ENCODE results near the gene CD3D. TPM values are rescaled to one million over a fixed set of nuclear protein-coding genes. Genes with fewer than 3 reads are reported as not detected.
A peak's percentile ranks its signal among the peaks of the same experiment; 100 is the strongest.
"Not testable (repeated sequence)": the region's sequence is repeated elsewhere in the genome, so short reads cannot be mapped to it uniquely, and the experiment has no call there.

The CD3D gene
- total RNA-seq, 1 donor from 2014 or later, result not detected

- no peak for ATAC-seq
- intact Hi-C loops (cut with DNase I), result no loop called here
- DNase-seq (ENCODE audit: missing footprints), result no peak
Measured at GRCh38 chr11:118310271-118310670, 32.2 kb downstream of the CD3D start.

GRCh38 chr11:118308995-118309528 lies 33.4 kb downstream of the CD3D start:
- intact Hi-C loops (cut with DNase I); DNase-seq (ENCODE audit: missing footprints); ATAC-seq: not testable (repeated sequence)

GRCh38 chr11:118306556-118306955 lies 35.9 kb downstream of the CD3D start:
- intact Hi-C loops (cut with DNase I), result no loop called here
- no peak for ATAC-seq
- DNase-seq (ENCODE audit: missing footprints), result no peak

GRCh38 chr11:118305726-118306125 lies 36.8 kb downstream of the CD3D start:
- DNase-seq (ENCODE audit: missing footprints), result no peak
- intact Hi-C loops (cut with DNase I), result no loop called here
- ATAC-seq, result no peak

GRCh38 chr11:118304568-118305248 lies 37.8 kb downstream of the CD3D start, which contains the start of gene CD3E:
TSS of gene CD3E (plus strand) at chr11:118304730. CDS start at chr11:118304953, 223 bp downstream.
- DNase-seq (ENCODE audit: missing footprints), result no peak
- ATAC-seq, result no peak
- intact Hi-C loops (cut with DNase I), result no loop called here

- intact Hi-C loops (cut with DNase I), result no loop called here
- ATAC-seq (no peak), DNase-seq (ENCODE audit: missing footprints) (no peak)
Measured at GRCh38 chr11:118304227-118304567, 38.3 kb downstream of the CD3D start.

GRCh38 chr11:118301600-118302195 lies 40.8 kb downstream of the CD3D start:
- intact Hi-C loops (cut with DNase I), result no loop called here
- DNase-seq (ENCODE audit: missing footprints), result no peak
- no peak for ATAC-seq

- DNase-seq (ENCODE audit: missing footprints), result no peak
- intact Hi-C loops (cut with DNase I), result loop anchor here (5.0 to 10.0 kb wide), 2 partner anchors 59 to 191 kb away; partner anchors contain the start of gene UBE4A
- ATAC-seq, result no peak
Measured at GRCh38 chr11:118295815-118296454, 46.6 kb downstream of the CD3D start.

- no peak for DNase-seq (ENCODE audit: missing footprints)
- no peak for ATAC-seq
- intact Hi-C loops (cut with DNase I), result loop anchor here (5.0 to 10.0 kb wide), 2 partner anchors 60 to 192 kb away; partner anchors contain the start of gene UBE4A
Measured at GRCh38 chr11:118295199-118295598, 47.3 kb downstream of the CD3D start.

GRCh38 chr11:118294053-118294452 lies 48.5 kb downstream of the CD3D start:
- no peak for DNase-seq (ENCODE audit: missing footprints)
- ATAC-seq, result no peak
- intact Hi-C loops (cut with DNase I), result loop anchor here (10.0 kb wide), 1 partner anchor 61 kb away; the partner anchor contains the start of gene UBE4A

- ATAC-seq (no peak), DNase-seq (ENCODE audit: missing footprints) (no peak)
- intact Hi-C loops (cut with DNase I), result loop anchor here (1.0 to 10.0 kb wide), 2 partner anchors 63 to 146 kb away; partner anchors contain the start of gene UBE4A
Measured at GRCh38 chr11:118291477-118292135, 50.9 kb downstream of the CD3D start.

- ATAC-seq (peak; percentile 75), DNase-seq (ENCODE audit: missing footprints) (no peak)
- intact Hi-C loops (cut with DNase I), result loop anchor here (1.0 to 10.0 kb wide), 3 partner anchors 64 to 146 kb away; partner anchors contain the start of gene UBE4A
Measured at GRCh38 chr11:118290923-118291322, 51.6 kb downstream of the CD3D start.

GRCh38 chr11:118289401-118289800 lies 53.1 kb downstream of the CD3D start:
- intact Hi-C loops (cut with DNase I), result no loop called here

More at GRCh38 chr11:118289401-118289800, 53.1 kb downstream of the CD3D start:
- no peak for ATAC-seq
- DNase-seq (ENCODE audit: missing footprints), result no peak

Other genes with a start within 250 kb of the CD3D start
- 12.6 TPM for gene SCN4B, start 189.9 kb downstream of the CD3D start, total RNA-seq
- 18.3 TPM for gene SCN2B, start 166.1 kb downstream of the CD3D start, total RNA-seq
- gene JAML, start 117.7 kb downstream of the CD3D start, total RNA-seq, result 3.3 TPM
- 2.2 TPM for gene MPZL3, start 90.3 kb downstream of the CD3D start, total RNA-seq
- 11.4 TPM for gene MPZL2, start 78.4 kb downstream of the CD3D start, total RNA-seq
- gene CD3E, start 38.0 kb downstream of the CD3D start, total RNA-seq, result 0.70 TPM
- 0.78 TPM for gene CD3G, start 1.6 kb upstream of the CD3D start, total RNA-seq
- 32.0 TPM for gene UBE4A, start 16.9 kb upstream of the CD3D start, total RNA-seq
- gene ATP5MG, start 58.9 kb upstream of the CD3D start, total RNA-seq, result 762 TPM
- gene KMT2A, start 93.8 kb upstream of the CD3D start, total RNA-seq, result 24.3 TPM
- gene TTC36, start 184.8 kb upstream of the CD3D start, total RNA-seq, result 0.92 TPM
- 10.8 TPM for gene TMEM25, start 188.5 kb upstream of the CD3D start, total RNA-seq
- 24.9 TPM for gene IFT46, start 223.2 kb upstream of the CD3D start, total RNA-seq
- 93.4 TPM for gene ARCN1, start 229.7 kb upstream of the CD3D start, total RNA-seq